SKM-1 treated with dmso at 0.1 percent for 144 hours (cell line): ENCODE measurements around the gene SARDH.
"Not testable (repeated sequence)": the region's sequence is repeated elsewhere in the genome, so short reads cannot be mapped to it uniquely, and the experiment has no call there.

Experiments
- DNase-seq: peaks from one replicate; lab custom pipeline; 2025; ENCODE audit not compliant: unreplicated experiment; lab: John Stamatoyannopoulos, UW

SARDH gene

DNA sequence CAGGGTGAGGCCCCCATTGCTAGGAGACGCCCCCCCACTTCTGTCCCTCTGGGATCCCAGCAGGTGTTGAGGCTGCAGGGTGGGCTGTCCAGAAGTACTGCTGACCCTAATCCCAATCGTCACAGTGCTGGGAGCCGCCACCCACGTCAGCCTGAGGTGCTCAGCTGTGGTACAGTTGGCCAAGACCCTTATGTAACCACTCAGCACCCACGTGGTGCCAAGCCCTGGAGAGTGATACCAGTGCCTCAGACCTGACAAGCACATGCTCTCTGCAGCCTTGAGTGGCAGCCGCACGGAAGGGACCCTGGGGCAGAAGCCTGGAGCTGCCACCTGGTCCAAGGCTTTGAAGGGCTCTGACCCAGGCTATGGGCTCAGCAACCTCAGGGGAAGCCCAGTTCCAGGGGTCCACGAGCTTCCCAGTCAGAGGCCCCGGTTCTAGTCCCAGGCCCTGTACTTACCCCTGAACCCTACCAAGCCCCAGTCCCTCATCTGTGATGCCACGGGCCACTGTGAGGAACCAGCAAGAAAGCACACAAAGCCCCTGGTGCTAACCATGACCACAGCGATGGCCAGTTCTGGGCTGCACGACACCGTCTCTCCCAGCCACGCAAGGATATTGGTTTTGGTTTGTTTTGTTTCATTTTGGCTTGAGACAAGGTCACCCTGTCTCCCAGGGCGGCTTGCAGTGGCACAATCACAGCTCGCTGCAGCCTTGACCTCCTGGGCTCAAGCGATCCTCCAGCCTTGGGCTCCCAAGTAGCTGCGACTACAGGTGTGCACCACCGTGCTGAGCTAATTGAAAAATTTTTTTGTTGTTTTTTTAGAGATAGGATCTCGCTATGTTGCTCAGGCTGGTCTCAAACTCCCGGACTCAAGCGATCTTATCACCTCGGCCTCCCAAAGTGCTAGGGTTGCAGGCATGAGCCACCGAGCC lies 51.2 kb downstream of the SARDH start:
- DNase-seq, result no peak

DNA sequence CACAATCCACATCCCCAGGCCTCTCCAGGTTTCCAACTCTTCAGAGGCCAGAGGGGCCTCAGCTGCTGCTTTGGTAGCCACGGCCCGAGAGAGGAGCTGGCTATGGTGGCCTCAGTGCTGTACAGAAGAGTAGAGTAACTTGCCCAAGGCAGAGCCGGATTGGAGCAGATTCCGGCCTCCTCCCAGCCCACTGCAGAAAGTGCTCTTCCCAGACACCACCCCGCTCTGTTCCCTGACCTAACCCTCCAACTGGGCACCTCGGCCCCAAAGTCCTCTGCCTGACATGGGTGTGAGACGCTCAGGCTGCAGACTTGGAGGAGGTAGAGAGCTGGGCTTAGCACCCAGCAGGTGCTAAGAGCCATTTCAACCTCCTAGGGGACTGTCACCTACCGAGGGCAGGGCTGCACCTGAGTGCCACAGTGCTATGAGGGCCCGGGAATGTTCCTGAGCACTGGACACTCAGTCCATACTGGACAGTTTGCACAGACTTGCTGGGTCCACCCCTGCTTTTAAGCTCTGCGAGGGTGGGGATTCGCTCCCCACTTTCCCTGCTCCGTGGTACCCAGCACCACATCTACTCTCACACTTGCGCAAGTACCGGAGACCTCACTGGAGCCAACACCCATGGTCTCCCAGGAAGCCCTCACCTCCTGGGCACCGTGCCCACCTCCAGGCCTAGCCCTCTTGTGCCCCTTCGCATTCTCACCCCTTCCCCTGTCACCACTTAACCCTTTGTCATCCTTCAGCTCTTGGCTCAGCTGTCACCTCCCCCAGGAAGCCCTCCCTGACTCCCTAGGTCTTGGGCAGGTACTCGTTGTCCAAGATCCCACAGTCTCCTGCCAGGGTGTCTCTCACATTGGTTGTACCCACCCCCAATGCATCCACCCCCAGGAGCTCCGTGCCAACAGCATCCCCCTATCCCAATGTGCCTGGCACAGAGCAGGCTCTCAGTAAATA lies 52.2 kb downstream of the SARDH start:
- DNase-seq, result no peak

DNA sequence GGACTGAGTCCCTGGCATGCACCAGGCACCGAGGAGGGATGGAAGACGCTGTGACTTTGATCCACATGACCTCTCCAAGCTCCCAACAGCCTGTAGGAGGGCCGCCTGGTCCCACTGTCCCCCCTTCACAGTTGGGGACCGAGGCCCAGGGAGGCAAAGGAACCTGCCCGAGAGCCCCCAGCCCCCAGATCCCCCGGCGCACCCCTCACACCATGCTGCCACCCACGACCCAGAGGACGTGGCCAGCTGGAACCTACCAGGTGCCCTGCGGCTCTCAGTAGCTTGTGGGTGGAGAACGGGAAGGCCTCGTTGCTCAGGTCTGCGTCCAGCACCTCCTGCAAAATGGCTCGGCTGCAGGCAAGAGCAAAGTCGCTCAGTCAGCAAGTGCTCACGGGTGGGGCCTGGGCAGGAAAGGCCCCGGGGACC lies 53.2 kb downstream of the SARDH start:
- no peak for DNase-seq

DNA sequence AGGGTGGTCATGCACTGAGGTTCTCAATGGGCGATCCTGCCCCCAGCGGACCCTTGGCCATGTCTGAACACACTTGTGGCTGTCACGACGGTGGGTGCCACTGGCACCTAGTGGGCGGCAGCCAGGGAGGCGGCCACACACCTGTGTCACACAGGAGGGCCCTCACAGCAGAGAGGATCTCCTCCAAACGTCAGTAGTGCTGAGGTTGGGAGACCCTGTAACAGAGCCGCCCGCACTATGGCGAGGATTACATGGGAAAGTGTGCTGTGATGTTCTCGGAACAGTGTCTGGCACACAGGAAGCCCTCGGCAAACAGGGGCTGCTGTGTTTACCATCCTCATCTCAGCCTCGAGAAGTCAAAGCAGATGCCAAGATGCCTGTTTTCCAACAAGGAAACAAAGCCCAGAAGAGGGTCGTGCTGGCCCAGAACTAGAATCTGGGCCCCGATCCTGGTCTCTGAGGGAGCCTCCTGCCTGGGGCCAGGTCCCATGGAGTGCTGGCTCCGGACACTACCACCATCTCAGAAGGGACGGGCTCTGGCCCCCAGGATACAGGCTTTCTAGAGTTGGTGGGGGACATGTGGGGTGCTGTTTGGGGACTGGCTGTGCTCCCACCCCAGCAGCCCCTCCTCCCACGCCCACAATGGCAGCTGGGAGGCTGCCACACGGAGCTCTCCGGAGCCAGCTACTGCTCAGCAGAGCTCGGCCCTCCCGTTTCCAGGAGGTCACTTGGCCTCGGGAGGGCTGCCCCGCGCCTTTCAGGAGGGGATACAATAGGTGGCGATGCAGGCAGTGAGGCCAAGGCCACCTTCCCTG lies 53.8 kb downstream of the SARDH start:
- DNase-seq, result no peak

DNA sequence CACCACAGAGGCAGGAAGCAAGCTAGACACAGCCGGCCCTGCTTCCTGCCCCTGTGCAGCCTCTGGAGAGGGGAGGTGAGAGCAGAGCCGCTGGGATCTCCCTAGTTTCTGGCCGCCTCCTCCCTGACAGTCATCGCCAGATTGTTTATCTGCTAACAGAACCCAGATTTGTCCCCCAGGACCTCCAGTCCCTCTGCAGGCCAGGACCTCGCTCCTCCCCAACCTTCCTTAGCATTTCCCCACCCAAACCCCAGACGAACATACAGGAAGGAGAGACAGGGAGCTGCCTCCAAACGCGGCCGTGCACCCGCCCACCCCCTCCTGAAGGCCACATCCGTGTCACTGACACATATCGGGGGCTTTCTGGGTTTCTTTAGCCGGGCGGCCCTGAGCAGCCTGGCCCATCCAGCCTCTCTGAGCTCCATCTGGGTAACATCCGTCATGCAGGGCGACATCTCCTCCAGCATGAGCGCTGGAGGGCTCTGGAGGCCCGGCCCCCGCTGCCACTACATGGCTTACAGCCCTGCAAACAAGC lies 54.5 kb downstream of the SARDH start:
- no peak for DNase-seq

DNA sequence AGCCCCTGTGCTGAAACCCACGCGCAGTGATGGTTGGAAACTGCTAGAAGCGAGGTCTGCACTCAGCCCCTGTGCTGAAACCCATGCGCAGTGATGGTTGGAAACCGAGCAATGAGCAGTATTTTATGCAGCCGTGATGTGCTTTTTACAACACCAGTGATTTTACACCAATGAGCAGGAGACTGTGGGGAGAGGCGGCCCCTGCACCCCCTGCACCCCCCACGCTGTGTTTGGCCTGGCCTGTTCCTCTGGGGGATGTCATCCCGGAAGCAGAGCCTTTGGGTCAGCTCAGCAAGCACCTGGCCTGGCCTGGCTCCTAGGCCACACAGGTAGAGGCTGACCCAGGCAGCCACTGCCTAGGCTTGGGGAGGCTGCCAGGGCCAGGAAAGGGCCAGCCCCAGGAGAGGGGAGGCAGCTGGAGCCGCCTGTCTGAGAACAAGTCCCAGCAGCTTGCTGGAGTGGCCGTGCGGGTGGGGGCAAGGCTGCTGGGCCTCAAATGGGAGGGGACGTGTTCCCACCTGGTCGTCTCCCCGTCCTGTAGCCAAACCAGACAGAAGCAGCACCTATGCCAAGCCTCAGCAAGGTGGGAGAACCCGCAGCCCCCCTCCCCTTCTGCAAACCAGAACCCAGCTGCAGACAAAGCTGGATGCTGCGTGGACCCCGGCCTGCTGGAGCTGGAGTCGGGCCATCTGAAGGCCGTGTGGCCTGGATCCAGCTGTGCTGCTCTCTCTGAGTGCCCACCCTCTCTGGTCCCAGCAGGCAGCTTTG lies 55.1 kb downstream of the SARDH start:
- no peak for DNase-seq

DNA sequence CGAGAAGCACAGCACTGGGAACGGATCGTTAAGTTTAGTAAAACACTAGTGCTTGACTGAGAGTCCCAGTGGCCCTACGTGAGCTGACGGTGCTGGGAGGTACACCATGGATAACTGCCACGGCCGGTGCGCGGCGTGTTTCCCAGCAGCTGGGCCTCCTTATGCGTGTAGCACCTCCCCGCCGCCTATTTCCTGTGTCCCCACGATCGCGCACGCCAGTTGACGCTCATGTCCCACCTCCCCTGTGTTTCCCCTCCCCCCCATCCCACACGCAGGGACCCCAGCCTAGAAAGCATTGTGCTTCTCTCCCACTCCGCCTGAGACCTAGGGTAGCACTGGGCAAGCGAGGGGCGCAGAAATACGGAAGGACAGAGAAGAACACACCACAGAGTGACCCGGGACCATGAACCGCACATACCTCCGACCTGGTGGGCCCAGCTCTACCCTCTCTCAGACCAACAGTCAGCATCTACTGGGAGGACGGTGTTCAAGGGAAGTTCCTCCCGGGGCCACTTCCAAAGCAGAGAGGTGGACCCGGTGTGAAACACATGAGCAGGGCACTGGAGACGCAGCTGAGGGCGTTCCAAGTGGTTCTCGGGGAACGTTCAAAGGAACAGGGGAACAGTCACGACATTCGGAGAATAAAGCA lies 56.4 kb downstream of the SARDH start:
- no peak for DNase-seq

DNA sequence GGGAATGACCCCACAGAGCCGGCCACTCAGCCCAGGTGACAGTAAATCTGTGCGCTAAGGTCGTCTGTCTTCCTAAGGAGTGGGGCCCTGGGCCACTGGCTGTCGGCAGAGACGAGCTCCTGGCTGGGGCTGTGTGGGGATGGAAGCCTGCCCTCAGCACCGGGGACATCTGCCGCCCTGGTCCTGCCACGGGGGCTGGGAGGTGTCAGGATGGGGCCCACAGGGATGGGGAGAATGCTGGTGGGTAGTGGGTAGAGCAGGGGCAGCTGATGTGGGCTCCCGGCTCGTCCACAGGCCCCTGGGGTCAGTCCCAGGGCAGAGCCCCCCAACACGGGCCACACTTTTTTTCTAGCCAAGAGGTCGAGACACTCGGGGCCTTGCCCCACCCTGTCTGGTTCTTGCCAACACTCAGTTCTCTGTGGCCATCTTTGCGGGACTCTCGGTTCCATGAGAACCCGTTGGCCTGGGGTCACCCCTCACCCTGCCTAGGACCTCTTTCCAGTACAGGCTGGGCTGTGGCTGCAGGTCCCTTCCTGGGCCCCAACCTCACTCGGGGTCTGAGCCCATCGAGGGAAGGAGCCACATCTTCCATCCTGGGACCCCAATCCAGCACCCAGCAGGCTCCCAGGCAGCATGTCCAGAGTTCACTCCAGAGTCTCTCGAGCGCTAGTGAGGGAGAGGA lies 57.0 kb downstream of the SARDH start:
- no peak for DNase-seq

DNA sequence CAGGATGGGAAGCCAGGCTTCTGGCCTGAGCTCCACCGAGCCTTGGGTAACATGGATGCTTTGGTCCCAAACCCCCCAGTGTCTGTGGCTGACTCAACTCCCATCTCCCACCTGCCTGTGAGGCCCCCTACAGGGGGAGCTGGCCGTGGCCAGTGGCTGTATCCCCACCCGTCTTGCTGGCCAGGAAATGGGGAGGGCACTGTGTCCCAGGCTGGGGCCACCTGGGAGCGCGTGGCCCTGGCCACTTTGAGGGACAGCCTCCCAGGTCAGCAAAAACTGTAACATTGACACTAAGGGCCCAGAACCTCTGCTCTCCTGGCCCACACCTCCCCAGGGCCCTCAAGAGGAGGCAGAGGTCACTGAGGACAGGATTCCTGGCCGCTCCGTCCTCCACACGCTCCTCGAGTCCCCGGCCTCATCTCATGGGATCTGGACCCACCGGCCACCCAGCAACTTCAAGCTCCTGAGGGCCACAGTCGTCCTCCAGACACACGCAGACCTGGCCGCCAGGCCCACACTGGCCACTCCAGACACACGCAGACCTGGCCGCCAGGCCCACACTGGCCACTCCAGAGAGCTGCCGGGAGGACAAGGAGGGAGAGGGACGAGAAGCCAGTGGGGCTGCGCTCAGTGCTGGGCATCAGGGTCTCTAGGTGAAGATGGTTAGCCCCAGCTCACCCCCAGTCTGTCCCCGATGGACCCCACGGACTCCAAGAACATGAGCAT lies 57.7 kb downstream of the SARDH start:
- no peak for DNase-seq

DNA sequence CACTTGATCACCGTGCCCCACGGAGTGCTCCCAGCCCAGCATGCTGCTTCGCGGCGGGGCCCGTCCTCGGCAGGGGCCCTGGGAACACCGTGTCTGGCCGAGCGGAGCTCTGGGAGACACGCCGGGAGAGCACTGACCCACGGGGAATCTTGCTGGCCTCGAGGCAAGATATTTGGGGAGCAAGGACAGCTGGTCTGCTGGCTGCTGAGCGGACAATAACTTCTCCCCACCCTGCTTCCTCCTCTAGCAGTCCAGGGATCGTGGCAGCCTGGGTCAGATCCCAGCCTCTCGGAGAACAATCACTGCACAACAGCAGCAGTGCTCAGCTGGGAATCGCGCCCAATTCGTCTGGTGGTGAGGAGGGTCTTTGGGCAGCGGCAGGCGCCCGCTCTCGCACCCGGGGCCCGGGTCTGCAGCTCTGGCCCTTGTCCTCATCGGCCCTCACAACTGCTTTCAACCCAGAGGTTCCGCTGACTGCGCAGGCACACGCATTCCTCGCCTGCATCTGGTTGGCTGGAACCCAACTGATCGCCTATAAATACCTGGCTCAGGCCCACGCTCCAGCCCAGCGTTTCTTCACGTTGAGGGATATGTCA lies 58.6 kb downstream of the SARDH start:
- no peak for DNase-seq

DNA sequence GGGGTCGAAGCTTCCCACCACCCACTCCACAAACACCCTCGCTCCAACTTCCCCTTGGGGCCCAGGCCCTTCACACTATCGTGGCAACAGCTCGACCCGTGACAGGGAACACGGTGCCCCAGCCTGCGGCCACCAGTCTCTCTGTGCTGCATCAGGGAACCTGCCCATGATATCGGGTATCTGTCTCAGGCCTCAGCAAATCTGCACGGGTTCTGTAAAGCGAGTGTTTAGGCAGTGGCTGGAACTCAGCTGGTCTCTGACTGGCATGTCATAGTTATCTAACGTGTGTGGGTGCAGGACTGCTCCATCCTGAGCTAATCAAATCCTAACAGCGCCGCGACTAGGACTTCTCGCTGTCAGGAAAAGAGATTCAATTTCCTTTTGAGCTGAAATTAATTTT lies 59.1 kb downstream of the SARDH start:
- DNase-seq, result no peak

DNA sequence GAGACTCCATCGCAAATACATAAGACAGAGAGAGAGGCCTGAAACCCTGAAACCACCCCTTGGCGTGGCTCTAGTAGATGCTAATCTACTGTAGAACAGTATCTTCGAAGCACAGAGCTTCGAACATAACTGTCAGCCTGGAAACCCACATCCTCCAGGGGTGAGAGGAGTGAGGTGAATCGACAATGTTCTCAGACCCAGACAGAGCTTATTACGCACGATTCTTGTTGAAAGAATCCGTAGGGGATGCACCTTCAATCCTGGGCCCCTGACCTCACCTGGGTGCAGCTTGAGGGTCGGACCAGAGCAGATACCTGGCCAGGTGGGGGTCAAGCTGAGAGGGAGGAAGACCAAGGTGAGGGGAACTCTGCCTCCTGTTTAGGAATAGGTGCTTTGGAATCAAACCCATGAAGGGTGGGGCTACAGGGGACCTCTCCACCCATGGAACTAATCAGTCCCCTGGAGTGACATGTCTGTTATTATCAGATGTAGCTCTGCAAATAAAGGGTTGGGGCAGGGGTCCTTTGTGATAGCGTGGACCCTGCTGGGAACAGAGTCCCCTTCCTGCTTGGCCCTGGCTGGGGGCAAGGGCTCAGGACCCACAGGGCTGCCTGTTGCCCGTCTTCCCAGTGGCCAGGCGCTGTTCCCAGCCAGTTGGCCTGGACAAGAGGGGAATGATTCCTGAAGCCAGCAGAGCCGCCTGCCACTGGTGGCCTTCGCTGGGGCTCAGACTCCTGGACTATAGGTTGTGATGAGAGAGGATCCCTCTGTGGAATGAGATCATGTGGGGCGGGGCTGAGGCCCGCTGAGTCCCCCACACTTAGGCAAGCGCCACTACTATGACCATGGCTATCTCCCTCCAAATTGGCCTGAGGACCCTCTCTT lies 60.8 kb downstream of the SARDH start:
- no peak for DNase-seq

DNA sequence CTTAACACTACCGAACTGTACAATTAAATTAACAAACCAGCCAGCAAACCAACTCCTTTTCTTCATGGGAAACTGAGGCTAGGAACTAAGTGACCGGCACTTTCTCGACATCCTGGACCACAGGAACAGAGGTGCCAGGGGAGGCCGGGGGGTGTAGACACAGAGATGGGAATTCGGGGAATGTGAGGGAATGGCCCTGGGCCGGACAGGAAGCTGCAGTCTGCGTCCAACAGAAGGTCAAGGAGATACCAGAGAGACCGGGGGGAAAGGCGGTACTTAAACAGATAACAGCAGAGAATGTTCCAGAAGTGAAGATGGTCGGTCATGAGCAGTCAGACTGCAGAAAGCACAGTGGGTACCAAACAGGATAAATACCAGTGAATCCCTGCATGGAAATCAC lies 61.7 kb downstream of the SARDH start:
- DNase-seq, result no peak

DNA sequence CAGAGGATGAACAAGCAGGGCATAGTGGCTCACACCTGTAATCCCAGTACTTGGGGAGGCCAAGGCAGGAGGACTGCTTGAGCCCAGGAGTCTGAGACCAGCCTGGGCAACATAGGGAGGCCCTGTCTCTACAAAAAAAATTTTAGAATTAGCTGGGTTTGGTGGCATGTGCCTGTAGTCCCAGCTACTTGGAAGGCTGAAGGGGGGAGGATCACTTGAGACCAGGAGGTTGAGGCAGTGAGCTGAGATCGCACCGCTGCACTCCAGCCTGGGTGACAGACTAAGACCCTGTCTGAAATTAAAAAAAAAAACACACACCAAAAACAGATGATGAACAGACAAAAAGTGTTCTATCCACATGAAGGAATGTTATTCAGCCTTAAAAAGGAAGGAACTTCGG lies 62.4 kb downstream of the SARDH start:
- DNase-seq, result not testable (repeated sequence)

DNA sequence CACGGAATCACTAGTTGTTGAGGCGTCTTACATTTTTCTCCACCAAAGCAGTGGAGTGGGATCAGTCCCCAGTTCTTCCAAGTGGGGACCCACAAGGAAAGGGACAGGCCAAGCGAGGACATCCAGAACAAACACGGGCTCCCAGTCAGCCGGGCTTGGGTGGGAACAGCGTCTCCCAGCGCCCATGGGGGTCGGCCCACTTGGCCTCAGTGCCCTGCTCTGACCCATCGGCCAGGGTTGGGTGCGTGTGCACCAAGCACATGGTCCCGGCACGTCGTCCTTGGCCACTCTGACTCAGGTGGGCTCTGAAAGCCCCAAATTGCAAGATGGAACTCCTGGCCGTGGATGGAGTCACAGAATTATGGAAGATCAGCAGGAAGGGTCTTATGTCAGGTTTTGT lies 64.1 kb downstream of the SARDH start:
- DNase-seq, result no peak

DNA sequence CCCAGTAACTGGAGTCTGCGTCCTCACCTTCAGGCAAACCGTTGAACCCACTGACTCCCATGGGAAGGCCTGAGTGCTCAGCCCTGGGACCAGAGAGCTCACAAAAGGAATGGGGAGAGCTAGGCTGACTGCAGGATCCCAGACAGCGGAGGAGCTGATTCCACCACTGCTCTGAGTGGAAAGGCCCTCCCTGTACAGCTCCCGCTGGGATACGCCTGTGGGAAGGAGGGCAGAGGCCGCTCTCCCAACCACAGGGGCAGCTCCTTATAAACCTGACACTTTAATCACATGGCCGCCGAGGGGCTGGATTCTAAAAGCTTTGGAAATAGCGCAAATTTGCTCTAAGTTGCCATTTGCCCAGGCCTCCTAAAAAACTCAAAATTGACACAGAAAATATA lies 64.9 kb downstream of the SARDH start:
- no peak for DNase-seq
